HL-60 (cell line): Measurements from ENCODE around the gene BARHL1.

ENCODE experiments used
- GABPA ChIP-seq: IDR thresholded peaks from 2 replicates; pipeline ENCODE4 v1.6.1; 2012; ENCODE audit warnings: low read depth
- POLR2AphosphoS5 ChIP-seq: IDR thresholded peaks from 2 replicates; pipeline ENCODE4 v1.6.1; 2012; ENCODE audit warnings: low read depth
- REST ChIP-seq: IDR thresholded peaks from 2 replicates; pipeline ENCODE4 v1.6.1; 2012; ENCODE audit warnings: low read depth; ENCODE audit not compliant: insufficient replicate concordance
- SPI1 ChIP-seq: IDR thresholded peaks from 2 replicates; pipeline ENCODE4 v1.6.1; 2012; ENCODE audit warnings: low read depth, mild to moderate bottlenecking, borderline replicate concordance
- TF ChIP-seq, protein P1 (sequence below): IDR thresholded peaks from one replicate; pipeline ENCODE4 v1.5.1; 2011; ENCODE audit warnings: low read length, control low read depth, inconsistent platforms; ENCODE audit not compliant: insufficient read depth

DNA sequence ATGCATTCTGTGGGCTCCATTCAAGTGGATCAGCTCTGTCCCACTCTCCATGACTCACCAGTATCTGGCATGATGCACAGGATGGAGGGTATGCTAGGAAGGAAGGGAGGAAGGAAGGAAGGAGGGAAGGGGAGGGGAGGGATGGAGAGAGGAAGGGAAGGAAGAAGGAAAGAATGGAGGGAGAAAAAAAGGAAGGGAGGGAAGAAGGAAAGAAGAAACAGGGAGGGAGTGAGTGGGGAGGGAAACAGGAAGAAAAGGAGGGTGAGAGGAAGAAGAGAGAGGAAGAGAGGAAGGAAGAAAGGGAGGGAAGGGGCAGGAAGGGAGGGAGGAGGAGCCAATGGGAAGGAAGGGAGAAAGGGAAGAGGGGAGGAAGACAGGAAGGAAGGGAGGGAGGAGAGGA, 5.3 kb upstream of the BARHL1 start:
- TF ChIP-seq, protein P1, sequence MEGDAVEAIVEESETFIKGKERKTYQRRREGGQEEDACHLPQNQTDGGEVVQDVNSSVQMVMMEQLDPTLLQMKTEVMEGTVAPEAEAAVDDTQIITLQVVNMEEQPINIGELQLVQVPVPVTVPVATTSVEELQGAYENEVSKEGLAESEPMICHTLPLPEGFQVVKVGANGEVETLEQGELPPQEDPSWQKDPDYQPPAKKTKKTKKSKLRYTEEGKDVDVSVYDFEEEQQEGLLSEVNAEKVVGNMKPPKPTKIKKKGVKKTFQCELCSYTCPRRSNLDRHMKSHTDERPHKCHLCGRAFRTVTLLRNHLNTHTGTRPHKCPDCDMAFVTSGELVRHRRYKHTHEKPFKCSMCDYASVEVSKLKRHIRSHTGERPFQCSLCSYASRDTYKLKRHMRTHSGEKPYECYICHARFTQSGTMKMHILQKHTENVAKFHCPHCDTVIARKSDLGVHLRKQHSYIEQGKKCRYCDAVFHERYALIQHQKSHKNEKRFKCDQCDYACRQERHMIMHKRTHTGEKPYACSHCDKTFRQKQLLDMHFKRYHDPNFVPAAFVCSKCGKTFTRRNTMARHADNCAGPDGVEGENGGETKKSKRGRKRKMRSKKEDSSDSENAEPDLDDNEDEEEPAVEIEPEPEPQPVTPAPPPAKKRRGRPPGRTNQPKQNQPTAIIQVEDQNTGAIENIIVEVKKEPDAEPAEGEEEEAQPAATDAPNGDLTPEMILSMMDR = no peak
- TF ChIP-seq POLR2AphosphoS5 = no peak
- TF ChIP-seq REST = no peak
- no peak for TF ChIP-seq SPI1
- no peak for TF ChIP-seq GABPA
